GM12872 (cell line): ENCODE results near the gene DHX34.

ENCODE experiments used
- TF ChIP-seq, protein P1 (sequence below): IDR thresholded peaks from 3 replicates; pipeline ENCODE4 v1.5.1; 2011; ENCODE audit warnings: low read depth, mild to moderate bottlenecking, low read length, moderate library complexity; ENCODE audit not compliant: insufficient read depth

DHX34 gene

DNA sequence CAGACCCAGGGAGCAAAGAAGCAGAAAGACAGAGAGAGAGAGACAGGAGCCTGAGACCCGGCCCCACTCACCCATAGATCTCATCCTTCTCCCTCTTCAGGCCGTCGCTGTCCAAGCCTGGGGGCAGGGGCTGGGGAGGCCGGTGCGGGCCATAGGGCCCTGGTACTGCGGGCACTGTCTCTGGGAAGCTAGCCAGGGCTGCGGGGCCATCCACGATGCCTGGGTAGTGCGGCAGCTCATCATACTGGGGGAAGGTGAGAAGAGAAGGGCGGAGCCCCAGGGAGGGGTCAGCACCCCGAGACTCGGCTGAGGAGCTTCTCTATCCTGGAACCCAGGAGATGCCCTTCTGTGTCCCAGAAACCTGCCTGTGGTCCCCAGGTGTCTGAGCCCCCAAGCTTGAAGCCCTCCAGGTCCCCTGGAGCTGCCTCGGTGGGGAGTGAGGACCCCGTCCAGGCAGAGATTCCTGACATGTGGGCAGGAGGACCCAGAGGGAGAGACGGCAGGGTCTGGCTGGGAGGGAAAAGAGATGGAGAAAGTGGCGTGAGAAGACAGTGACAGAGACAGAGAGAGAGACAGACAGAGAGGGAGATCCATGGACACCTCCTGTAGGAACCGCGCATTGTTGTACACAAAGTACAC, 68.1 kb downstream of the DHX34 start:
- TF ChIP-seq, protein P1, sequence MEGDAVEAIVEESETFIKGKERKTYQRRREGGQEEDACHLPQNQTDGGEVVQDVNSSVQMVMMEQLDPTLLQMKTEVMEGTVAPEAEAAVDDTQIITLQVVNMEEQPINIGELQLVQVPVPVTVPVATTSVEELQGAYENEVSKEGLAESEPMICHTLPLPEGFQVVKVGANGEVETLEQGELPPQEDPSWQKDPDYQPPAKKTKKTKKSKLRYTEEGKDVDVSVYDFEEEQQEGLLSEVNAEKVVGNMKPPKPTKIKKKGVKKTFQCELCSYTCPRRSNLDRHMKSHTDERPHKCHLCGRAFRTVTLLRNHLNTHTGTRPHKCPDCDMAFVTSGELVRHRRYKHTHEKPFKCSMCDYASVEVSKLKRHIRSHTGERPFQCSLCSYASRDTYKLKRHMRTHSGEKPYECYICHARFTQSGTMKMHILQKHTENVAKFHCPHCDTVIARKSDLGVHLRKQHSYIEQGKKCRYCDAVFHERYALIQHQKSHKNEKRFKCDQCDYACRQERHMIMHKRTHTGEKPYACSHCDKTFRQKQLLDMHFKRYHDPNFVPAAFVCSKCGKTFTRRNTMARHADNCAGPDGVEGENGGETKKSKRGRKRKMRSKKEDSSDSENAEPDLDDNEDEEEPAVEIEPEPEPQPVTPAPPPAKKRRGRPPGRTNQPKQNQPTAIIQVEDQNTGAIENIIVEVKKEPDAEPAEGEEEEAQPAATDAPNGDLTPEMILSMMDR = no peak

DNA sequence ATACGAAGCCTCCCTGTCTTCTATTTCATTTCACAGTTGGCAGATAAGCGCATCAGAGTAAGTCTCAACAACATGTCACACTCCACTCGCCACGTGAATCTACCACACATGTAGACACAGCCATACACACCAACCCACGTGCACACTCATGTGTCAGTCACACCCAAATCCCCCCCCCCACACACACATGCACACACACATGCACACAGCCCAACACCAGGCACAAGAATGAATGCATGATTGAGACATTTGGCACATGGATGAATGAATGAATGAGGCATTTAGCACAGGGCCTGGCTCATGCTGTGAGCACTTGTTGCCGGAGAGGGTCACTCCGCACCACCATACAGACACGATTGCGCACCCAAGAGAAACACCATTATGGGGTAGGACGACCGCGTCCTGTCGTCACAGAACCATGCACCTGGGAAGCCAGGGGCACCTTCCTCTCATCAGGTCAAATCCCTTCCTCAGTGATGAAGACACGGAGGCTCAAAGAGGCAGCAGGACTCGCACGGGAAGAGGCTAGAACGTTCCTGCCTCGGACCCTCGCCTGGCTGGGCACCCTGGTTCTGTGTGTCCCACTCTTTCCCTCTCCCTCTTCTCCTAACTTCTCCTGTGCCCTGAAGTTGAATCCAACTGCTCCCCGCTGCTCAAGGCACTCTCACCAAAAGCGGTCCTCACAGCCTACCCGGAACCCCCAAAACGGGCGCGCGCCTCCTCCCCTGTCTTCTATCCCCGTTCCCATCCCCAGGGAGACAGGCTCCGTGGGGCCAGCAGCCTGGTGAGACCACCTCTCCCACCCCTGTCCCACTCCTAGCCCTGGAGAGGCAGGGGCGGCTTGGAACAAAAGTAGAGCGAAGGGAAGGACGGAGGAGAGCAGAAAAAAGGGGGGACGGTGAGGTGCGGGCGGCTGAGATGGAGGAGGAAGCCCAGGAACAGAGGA, 68.9 kb downstream of the DHX34 start:
- TF ChIP-seq, protein P1 = no peak

DNA sequence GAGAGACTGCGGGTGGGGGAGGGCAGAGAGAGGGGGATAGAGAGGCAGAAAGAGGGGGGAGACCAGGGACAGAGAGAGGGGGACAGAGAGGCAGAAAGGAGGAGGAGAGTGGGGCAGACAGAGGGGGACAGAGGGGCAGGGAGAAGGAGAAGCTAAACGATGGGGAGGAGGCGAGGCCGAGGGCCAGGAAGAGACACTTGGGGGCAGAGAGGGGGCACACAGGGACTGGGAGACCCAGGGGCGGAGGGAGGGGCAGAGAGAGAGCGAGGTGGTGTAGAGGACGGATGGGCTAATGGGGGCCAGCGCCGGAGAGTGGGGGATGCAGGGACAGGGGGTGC, 69.5 kb downstream of the DHX34 start:
- TF ChIP-seq, protein P1 = no peak

DNA sequence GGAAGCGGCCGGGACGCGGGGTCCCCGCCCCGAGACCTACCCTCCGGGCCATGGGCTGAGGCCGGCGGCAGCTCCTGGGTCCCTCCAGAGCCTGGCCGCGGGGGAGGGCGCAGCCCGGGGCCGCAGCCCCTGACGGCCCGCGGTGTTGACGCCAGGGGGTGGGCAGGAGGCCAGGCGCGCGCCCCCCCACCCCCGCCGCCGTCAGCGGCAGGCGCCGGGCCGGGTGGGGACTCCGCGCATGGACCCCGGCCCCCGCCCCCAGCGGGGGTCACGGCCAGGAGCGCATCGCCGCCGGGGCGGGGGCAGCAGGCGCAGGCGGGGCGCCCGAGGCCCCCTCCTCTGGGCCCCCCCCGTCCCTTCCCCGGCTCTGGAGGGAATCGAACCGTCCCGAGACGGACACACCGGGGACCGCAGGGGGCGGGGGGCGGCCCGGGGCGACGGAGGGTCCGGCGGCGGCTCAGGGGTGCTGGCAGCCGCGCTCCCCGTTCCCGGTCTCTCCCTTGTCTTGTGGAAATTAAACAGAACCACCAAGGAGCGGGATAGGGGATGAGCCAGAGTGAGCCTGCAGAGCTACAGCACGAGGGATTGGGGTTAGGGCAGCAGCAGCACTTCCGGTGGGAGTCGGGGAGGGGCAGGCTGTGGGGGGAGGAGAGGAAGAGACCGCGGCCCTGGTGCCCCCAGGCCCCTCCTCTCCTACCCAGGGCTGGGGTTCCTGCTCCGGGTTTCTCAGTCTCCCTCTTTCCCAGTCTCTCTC, 70.1 kb downstream of the DHX34 start, which contains the start of gene MEIS3:
TSS of gene MEIS3 (minus strand) at position 498 of the 754 bp plus-strand sequence. CDS start at position 52, 446 bp downstream.
- TF ChIP-seq, protein P1 = no peak

DNA sequence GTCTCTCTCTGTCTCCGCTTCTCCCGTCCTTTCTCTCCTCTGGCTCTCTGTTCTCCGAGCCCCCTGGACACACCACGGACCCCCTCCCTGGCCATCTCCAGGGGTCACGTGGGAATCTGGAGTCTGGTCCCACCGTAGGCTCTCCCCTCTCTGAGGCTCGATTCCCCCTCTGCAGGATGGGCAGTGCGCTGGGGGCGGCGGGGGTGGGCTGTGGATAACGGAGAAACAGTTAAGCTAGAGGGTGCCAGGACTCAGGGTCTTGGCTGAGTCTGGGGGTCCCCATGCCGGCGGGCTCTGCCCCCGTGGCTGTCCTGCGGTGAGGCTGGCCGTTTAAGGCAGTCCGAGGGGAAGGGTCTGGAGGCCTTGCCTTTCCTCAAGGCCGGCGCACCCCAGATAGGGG, 70.7 kb downstream of the DHX34 start:
- TF ChIP-seq, protein P1 = no peak

DNA sequence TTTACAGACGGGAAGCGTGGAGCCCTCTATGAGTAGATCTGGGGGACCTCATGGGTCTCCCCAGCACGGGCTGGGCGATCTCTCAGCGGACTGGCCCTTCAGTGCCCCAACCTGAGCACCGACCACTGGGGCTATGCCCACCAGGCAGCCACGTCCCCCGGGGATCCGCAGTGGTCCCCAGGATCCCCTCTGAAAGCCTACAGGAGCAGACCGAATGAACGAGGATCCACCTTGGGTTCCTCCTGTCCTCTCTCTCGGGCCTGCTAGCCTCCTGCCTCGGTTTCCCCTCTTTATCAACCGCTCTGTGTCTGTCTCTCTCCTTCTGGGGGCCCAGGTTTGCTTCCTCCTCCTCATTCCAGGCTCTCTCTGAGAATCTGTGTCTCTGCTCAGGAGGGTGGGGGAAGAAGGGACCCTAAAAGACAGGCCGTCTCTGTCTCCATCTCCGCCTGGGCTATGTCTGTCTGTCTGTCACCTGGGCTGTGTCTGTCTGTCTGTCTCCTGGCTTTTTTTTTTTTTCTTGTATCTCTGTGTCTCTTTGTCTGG, 72.2 kb downstream of the DHX34 start:
- TF ChIP-seq, protein P1 = no peak
